ENCODE measurements around the gene DDX54. TPM values are rescaled to one million over a fixed set of nuclear protein-coding genes. Genes with fewer than 3 reads are reported as not detected.

The DDX54 gene
- total RNA-seq, 1 donor from 2014 or later = 40.5 TPM

DNA sequence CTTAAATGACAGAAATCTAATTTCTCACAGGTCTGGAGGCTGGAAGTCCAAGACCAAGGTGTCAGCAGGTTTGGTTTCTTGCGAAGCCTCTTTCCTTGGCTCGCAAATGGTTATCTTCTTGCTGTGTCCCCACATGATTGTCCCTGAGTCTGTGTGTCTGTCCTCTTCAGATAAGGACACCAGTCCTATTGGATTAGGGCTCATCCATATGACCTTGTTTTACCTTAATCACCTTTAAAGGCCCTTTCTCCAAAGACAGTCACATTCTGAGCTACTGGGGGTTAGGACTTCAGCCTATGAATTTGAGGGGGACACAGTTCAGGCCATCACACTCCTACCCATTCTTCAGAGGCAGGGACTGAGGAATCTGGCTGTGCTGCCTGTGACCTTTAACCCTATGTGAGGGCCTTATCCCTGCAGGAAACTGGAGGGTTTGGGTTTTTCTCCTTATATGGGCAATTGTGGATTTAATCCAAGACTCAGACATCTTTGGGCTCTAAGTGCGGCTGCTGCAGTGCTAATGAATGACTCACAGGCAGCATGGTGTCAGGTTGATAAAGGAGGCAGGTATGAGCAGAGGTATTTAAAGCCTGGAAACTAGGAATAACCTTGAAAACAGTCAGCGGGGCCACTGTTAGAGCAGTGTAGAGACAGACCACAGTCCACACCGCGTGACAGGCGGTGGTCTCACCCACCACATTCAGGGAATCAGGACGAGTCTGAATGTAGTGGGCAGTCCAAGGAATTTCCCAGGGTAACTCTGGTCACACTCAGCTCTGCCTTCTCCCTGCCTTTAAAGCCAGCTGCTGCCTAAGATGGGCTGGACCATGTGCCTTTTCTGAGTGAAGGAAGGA lies 46.2 kb upstream of the DDX54 start:
- TF ChIP-seq CTCF (IDR thresholded peaks at IDR 0.05; ENCODE audit: insufficient read depth, low read length, severe bottlenecking) = no peak
- Histone ChIP-seq H3K4me3 (ENCODE audit: low read depth, low read length) (no peak overlapping the region), H3K36me3 (ENCODE audit: control insufficient read depth, insufficient read depth, low read length) (peaks cover 32% of the 10 kb centered on the region), H3K27me3 (ENCODE audit: control insufficient read depth, insufficient read depth, low read length) (no peaks in the 10 kb centered on the region)
- peak; percentile 78 for DNase-seq (ENCODE audit: low read depth)
- FAIRE-seq = no peak

DNA sequence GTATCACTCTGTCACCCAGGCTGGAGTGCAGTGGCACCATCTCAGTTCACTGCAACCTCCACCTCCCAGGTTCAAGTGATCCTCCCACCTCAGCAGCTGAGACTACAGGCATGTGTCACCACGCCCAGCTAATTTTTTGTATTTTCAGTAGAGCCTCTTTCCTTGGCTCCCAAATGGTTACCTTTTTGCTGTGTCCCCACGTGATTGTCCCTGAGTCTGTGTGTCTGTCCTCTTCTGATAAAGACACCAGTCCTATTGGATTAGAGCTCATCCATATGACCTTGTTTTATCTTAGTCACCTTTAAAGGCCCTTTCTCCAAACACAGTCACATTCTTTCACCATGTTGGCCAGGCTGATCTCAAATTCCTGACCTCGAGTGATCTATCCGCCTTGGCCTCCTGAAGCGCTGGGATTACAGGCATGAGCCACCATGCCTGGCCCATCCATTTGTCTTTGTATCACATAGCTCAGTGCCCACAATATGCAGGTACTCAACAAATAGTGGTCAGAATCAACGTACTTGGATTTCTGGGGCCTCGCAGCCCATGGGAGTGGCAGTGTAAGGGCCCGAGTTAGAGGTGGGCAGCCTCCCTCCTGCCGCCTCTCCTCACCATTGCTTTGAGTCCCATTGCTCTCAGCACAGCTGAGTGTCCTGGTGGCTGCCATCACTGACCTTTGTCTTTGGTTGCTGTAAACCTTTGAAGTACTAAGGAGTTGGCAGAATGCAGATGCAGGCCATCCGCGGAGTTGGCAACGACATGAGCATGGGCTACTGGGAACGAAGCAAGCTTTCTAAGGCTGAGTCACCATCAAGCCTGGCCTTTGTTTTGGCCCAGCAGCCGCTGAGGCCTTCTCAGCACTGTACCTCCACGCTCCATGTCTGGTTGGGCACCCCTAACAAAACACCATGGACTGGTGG lies 45.3 kb upstream of the DDX54 start:
- Histone ChIP-seq H3K27me3 (ENCODE audit: control insufficient read depth, insufficient read depth, low read length) (no peaks in the 10 kb centered on the region), H3K36me3 (ENCODE audit: control insufficient read depth, insufficient read depth, low read length) (peaks cover 32% of the 10 kb centered on the region), H3K4me3 (ENCODE audit: low read depth, low read length) (no peak overlapping the region)
- no peak for TF ChIP-seq CTCF (IDR thresholded peaks at IDR 0.05; ENCODE audit: insufficient read depth, low read length, severe bottlenecking)
- no peak for FAIRE-seq
- DNase-seq (ENCODE audit: low read depth) = no peak

- FAIRE-seq (no peak), DNase-seq (ENCODE audit: low read depth) (peak; percentile 13)
- H3K36me3 ChIP-seq (ENCODE audit: control insufficient read depth, insufficient read depth, low read length) = peaks cover 30% of the 10 kb centered on the region
- no peak for TF ChIP-seq CTCF (IDR thresholded peaks at IDR 0.05; ENCODE audit: insufficient read depth, low read length, severe bottlenecking)
- H3K4me3 ChIP-seq (ENCODE audit: low read depth, low read length) = no peak overlapping the region
- H3K27me3 ChIP-seq (ENCODE audit: control insufficient read depth, insufficient read depth, low read length) = no peaks in the 10 kb centered on the region
These were observed 43.2 kb upstream of the DDX54 start for GRCh38 chr12:113228394-113229028.

DNA sequence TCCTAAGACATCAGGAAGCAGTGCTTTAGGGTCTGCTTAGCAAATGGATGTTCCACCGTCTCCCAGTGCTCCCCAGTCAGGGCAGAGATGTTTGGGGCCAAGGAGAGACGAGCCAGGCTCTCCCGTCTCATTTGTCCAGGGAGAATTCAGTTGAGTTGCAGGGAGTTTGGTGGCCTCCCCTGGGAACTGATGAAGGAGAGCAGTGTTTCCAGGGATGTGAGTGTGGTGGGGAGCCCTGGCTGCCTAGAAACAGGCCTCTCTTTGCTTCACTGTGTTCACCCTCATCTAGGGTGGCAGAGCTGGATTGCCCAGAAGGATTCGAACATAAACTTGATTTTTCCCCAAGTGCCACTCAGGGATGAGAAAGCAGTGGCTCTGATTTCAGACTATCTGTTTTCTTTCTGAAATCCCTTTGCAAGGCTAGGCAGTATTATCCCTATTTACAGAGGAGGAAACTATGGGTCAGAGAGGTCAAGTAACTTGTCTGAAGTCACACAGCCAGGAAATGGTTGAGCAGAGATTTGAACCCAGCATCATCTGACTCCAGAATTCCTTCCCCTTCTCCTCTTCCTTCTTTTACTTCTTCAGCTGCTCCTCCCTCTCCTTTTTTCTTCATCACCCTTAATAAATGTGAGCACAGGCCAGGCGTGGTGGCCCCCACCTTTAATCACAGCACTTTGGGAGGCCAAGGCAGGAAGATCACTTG lies 42.6 kb upstream of the DDX54 start:
- FAIRE-seq (no peak), DNase-seq (ENCODE audit: low read depth) (no peak)
- TF ChIP-seq CTCF (IDR thresholded peaks at IDR 0.05; ENCODE audit: insufficient read depth, low read length, severe bottlenecking) = no peak
- no peak overlapping the region for H3K4me3 ChIP-seq (ENCODE audit: low read depth, low read length)
- H3K36me3 ChIP-seq (ENCODE audit: control insufficient read depth, insufficient read depth, low read length) = peaks cover 24% of the 10 kb centered on the region
- no peaks in the 10 kb centered on the region for H3K27me3 ChIP-seq (ENCODE audit: control insufficient read depth, insufficient read depth, low read length)

Data from bronchial epithelial cell (primary cell).